HG03095 (cell line): Measurements from ENCODE around the gene DIDO1.
"Not testable (repeated sequence)": the region's sequence is repeated elsewhere in the genome, so short reads cannot be mapped to it uniquely, and the experiment has no call there.

Experiments used
- ATAC-seq: cut with Tn5 transposase; IDR thresholded peaks from one replicate; pipeline ENCODE4 v1.9.1; 2021; ENCODE audit warnings: moderate library complexity; ENCODE audit not compliant: unreplicated experiment

The DIDO1 gene

DNA sequence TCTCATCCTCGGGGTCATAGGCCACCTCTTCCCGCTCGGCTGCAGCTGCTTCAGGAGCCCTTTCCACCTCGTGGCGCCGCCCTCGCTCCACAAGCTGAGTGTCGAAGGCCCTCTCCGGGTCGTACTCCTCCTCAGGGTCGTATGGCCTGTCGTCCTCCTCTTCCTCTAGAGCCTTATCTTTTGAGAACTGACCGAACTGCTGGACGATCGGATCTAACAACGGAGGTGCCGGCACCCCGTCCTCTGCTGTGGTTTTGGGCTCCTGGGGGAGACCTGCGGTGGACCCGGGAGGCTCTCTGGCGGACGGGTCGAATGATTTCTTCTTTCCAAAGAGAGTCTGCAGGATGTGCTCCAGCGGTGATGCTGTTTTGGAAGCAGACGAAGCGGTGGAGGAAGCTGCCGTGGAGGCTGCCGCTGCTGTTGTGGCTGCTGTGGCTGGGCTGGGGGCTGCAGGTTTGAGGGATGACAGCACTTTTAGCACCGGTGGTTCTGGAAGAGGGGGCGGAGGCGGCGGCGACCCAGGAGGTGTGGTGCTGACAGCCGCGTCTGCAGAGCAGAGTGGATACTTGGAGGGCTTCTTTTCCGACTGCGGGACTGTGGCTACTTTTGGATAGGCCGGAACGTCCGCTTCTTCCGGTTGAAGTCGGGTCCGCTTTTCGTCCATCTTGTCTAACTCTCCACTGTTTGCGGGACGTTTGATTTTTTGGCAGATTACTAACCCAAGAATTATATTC, 44.5 kb downstream of the DIDO1 start:
- no peak for ATAC-seq

DNA sequence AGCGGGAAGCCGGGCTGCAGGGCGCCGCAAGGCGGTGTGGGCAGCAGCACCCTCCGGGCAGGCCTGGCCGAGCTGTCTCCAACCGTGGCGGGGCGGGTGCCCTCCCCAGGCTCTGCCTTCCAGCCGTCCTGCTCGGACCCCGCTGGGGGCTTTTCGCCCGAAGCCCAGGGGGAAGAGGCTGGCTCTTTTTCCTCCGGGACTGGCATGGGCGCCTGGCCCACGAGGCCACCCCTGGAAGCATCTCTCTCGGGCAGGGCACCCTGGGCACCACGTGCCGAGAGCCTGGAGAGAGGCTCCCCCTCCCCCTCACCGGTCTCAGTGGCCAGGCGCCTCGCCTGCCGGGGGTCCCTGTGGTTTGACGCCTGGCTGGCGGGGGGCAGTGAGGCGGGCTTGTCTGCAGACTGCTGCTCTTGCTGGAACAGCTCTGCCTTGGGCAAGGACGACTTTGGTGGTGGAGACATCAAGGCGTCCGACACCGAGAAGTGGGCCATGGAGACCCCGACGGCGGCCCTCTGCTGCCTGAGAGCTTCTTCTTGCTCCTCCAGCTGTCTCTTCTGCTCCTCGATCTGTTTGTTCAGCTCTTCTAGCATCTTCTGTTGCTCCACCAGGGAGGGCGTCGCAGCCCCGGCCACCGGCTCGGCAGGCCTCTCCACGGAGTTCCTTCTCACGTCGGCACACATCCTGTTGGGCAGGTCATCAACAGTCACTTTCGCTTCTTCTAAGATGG, 45.2 kb downstream of the DIDO1 start:
- no peak for ATAC-seq

DNA sequence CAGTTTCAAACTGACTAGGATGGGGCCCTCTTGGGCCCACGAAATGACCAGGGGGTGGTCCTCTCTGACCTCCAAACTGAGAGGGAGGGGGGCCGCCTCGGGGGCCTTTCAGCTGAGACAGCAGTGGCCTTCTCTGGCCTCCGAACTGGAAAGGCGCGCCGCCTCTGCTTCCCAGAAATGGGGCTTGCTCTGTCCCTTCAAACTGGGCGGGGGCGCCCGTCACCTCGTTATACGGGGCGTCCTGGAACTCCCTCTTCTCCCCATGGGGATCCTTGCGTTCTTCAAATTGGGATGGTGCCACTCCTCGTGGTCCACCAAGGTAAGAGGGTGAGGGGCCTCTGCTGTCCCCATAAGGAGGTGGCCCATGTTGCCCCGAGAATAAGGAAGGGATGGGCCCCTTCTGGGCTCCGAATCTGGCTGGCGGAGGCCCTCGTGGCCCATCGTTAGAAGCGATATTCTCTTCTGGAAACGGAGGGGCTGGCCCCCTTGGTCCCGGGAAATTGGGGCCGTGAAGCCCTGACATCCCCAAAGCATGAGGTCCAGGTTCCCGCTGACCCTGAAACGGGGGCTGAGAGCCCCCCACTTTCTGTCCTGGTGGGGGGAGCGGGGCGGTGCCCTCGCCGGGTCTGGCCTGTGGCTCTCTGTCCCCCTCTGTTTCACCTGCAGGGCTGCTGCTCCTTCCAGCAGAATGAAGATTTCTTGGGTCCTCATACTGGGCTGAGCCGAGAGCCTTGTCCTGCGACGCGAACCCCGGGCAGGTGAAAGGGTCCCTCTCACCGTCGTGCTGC, 46.0 kb downstream of the DIDO1 start:
- no peak for ATAC-seq

DNA sequence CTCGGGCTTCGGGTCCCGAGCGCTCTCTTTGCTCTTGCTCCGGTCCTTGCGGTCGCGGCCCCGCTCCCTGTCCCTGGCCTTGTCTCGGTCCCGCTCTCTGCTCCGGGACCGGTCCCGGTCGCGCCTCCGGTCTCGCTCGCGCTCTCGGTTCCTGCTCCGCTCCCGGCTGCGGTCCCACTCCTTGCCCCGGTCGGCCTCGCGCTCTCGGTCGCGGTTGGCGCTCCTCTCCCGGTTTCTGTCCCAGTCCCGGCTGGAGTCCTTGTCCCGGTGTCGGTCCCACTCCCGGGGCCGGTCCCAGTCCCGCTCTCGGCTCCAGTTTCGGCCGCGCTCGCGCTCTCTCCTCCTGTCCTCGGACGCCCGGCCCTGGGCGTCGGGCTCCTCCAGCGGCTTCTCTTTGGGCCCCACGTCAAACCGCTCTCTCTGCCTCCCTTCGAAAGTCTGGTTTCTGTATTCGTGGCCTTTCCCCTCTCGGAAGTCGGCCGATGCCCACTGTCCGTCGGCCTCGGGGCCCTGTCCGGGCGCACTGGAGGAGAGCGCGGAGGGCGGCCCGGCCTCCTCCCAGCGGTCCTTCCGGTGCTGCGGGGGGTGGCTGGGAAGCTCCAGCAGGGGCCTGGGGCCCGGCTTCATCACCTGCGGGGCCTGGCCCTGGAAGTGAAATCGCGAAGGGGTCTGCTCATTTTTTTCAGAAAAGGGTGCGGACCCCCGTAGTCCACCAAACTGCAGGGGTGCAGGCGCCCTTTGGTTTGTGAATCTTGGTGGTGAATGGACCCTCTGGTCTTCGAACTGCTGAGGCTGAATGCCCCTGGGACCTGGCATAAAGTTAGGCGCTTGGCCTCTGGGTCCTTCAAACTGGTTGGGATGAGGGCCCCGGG, 46.8 kb downstream of the DIDO1 start:
- ATAC-seq = no peak

DNA sequence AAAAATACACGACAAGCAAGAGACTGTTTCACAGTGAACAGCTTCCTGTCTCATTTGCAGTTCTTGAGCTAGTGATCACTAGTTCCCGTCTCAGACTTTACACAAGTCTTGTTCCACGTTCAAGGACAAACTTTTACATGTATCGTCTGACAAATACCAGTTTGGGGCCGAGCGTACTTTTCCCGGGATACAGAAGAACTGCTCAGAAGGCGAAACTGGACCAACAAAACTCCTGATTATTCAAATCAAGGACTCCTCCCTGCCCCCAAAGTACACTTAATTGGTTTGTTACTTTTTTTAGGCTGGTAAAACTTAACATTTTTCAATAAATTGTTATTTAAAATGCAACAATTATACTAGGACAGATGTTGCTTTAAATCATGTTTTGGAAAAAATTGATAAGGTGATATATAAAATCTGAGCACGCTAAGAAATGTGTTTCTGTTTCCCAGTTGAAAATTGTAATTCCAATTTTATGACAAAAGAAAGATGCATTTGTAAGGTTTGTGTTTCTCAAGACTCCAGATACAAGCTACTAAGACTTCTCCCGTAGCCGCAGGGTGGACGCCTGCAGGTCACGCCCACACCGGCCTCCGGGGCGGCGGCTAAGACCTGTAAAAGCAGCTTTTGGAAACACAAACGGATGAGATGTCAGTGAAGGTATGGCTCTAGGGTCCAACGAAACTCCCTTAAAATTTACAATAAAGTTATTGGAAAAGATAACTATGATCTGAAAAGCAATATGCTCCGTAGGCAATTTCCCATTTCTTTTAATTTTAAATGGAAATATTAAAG, 47.9 kb downstream of the DIDO1 start:
- no peak for ATAC-seq

DNA sequence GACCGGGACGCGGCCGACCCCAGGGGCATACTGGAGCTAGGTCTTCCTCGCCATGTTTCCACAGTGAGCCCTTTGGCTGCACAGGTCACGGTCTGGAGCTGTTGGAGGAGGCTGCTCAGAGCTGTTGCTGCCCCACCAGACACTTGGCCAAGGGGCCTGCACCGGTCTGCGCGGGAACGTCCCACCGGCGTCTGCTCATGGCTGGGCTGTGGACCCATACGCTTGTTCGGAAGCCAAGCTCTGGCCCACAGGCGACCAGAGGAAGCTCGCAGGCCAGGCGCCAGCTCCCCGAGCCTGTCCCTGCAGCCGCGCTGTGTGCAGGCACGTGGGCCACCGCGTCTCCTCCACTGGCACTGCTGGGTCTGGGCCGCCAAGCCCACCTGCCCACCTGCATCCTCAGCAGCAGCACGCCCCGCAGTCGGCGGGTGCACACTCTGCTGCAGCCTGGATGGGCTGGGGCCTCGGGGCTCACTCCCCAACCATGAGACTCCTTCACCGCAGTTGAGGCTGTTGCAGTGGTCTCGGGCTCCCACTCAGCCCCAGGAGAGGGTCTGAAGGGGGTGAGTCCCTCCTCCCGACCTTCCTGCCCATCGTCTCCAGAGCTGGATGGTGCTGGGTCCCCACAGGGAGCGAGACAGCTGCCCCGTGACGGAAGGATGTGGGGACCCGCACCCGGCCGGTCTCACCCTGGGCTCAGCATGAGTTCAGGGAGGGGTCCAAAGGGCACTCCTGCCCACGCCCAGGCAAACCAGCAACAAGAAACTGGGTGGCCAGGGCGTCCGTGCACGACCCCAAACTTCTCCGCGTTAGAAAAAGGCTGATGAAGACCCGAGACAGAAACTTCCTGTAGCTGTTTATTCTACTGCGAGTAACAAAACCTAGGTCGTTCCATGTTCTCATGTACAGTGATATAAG, 49.1 kb downstream of the DIDO1 start:
- no peak for ATAC-seq

DNA sequence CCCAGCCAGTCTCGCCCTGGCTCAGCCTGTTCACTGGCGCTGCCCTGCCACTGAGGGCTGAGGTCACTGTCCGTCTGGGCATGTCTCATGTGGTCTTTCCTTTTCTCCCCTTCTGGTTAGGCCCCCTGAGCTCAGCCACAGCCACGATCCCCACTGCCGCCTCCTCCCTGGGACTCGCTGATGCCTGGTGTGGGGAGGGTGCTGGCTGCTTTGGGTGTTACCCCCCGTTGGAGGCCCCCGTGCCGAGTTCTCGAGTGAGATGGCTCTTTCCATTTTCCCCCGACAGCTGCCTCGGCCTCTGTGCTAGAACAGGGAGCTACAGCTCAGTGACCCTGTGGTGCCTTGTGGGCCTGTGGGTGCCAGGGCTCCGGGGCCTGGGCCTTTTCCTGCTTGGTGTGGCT, 49.8 kb downstream of the DIDO1 start:
- ATAC-seq = no peak

DNA sequence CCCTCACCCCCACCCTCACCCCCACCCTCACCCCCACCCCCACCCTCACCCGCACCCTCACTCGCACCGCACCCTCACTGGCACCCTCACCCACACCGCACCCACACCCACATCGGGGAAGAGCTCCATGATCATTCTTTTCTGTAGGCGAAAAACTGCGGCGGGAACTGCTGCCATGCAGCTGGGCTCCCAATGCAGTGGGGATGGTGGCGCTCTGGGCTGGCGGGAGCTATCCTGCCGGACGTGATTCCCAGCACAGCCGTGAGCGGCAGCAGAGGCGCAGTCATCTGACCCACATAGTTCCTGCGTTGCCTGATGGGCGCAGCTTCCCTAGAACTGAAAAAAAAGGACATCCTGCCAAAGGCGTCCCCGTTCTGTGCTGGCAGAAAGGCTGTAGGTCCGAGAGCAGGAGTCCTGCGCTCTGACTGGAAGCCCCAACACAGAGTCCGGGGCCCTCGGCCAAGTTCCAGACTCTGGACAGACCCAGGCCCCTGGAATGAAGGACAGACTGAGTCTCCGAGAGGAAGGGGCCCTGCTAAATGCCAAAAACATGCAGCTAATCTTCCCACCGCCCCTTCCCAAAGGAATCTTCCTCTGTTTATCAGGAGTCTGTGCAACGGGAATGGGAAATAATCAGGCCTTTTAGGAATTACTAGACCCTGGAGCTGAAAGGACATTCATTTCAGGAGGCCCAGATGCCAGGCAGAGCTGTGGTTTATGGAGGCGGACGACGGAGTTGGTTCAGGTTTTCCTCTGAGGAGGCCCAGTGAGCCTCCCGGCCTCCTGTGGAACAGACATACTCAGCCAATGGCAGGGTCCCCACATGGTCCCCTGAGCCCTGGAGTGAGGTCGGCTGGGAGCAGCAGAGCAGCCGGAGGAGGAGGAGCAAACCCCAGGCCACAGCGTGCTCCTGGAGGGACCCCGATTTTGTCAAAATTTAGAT, 50.6 kb downstream of the DIDO1 start:
- no peak for ATAC-seq

DNA sequence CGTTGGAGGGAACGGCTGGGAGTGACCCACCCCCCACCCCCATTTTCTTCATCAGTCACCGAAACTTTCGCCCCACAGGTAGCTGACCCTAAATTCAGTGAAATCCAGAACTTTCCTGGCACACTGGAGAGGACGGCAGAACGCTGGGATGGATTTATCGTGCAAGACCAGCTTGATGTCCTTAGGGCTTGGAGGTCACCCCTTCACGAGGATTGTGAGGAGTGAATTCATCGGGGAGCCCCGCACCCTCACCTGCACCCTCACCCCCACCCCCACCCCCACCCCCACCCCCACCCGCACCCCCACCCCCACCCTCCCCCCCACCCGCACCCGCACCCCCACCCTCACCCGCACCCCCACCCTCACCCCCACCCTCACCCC, 51.4 kb downstream of the DIDO1 start:
- no peak for ATAC-seq

DNA sequence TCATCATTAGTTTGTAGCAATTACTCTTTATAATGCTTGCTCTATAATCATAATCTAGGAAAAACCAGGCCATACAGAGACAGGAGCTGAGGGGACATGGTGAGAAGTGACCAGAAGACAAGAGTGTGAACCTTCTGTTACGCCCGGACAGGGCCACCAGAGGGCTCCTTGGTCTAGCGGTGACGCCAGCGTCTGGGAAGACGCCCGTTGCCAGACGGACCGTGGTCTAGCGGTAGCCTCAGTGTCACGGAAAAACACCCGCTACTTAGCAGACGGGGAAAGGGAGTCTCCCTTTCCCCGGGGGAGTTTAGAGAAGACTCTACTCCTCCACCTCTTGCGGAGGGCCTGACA, 52.6 kb downstream of the DIDO1 start:
- not testable (repeated sequence) for ATAC-seq

DNA sequence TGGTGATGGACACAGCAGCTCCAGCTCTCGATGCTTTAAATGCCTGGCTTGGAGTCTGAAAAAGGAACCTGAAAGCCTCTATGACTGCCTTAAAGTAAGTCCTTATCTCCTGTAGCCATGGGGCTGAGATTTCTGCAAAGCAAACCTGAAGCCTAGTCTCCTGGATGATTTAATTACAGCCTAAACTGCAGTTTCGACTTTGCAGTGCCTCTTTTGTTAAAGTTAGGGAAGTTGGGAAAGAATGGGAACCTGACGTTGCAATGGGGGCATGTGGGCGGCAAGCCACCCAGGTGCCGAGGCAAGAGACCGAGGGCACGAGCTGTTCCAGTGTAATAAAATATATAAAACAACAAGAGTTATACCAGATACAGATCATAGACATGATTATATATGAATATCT, 53.0 kb downstream of the DIDO1 start:
- ATAC-seq = no peak

DNA sequence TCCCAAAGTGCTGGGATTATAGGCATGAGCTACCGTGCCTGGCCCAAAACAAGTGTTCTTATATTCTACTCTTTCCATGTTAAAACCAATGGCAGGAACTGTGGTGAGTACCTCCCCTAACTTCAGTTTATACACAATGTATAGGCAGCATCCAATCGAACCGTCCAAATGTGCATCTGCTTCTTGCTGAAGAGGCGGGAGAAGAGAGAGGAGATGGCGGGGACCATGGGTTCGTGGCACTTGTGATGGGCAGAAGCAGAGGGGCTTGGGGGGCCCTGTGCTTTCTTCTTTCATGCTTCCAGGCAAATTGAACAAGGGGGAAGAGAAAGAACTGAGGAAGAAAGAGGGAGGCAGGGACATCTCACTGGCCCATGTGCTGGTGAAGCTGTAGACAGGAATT, 53.4 kb downstream of the DIDO1 start:
- ATAC-seq = no peak

DNA sequence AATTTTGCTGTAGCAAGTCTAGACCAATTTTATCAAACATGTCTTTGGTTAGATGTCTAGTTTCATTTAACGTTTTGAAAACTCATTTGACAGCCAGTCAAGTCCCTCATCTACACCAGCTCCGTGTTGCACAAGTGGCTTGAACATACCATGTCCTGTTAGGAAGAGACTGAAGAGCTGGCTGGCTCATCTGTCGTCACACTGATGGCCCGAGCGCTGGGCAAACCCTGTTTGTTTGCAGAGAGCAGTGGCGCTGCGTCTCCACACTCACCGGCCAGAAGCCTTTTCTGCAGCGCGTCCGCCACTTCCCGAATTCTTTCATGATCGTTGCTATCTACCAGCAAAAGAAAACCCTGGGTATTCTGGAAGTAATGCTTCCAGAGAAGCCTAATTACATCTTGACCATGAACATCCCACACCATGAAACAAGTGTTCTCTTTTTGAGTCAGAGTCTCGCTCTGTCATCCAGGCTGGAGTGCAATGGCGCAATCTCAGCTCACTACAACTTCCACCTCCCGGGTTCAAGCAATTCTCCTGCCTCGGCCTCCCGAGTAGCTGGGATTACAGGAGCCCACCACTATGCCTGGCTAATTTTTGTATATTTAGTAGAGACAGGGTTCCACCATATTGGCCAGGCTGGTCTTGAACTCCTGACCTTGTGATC, 54.0 kb downstream of the DIDO1 start:
- no peak for ATAC-seq

DNA sequence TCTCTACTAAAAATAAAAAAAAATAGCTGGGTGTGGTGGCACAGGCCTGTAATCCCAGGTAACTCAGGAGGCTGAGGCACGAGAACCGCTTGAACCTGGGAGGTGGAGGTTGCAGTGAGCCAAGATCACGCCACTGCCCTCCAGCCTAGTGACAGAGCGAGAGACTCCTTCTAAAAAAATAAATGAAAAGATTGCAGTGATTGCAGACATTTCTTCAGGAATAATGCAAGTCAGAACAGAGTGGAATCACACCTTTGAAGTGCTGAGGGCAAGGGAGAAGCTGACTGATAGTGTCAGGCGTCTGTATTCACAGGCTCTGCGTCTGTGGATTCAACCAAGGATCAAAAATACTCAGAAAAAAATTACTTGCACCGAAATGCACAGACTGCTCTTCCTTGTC, 62.1 kb downstream of the DIDO1 start:
- no peak for ATAC-seq

DNA sequence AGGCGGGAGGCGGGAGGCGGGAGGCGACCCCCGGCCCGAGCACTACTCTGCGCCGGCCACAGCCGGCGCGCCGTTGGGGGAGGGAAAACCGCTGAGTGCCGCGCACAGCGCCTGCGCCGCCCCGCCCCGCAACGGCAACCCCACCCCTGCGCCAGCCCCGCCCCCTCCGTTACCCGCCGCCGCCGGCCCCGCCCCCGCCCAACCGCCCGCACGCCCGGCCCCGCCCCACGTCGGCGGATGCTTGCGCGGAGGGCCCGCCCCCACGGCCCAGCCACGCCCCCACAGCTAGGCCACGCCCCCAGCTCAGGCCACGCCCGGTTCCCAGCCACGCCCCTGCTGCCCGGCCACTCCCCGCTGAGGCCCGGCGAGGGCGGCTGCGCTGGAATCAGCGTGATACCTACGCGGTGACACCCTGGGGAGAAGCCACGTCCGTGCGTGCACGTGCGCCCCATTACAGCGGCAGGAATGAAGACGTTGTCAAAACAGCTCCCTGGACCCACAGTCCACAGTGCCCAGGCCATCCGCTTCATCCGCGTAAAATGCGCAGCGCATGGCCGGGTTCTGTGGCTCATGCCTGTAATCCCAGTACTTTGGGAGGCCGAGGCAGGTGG, 64.5 kb downstream of the DIDO1 start, which contains the start of gene TCFL5:
Gene TCFL5 (minus strand): TSS at position 97 of the 611 bp plus-strand sequence. CDS start 152 bp downstream, outside the sequence.
- ATAC-seq = no peak

DNA sequence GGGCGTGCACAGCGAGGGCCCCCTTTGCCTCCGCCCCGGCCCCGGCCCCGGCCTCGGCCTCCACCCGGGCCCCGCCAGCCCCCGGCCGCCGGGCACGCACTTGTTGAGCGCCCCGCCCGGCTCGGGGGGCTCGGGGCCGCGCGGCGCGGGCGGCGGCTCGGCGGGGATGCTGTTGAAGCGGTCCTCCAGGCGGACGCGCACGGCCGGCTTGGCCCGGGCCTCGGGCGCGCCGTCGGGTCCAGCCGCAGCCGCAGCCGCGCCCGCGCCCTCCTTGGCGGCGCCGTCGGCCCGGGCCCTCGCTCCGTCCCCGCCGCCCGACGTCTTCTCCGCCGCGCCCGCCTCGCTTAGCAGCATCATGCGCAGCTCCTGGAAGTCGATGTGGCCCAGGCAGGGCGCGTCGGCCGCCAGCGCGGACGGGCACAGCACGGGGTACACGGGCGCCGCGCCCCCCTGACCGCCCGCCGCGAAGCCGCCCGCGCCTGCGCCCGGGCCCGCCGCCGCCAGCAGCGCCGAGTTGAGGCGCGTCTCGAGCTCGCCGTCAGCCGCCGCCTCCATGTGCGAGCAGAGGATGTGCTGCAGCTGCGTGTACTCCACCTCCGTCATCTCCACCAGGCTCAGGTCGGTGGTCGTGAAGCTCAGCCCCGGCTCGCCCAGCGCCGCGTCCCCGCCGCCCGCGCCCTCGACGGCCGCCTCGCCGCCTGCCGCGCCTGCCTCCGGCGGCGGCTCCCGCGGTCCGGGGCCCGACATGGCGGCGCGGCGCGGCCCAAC, 65.2 kb downstream of the DIDO1 start:
- ATAC-seq = no peak
